CD4-positive, alpha-beta memory T cell (primary cell): Measurements from ENCODE around the gene ABL1. TPM values are rescaled to one million over a fixed set of nuclear protein-coding genes. Genes with fewer than 3 reads are reported as not detected.

Experiments
- CTCF ChIA-PET: fragments of 350-600 bp; sonication (Branson Sonifier 250); formaldehyde crosslinking; loops from one replicate; lab custom pipeline; 2021; ENCODE audit warnings: inconsistent platforms; ENCODE audit not compliant: partially characterized antibody; lab: Charles Lee
- POLR2A ChIA-PET: fragments of 350-600 bp; sonication (Branson Sonifier 250); formaldehyde crosslinking; loops from one replicate; lab custom pipeline; 2021; ENCODE audit not compliant: partially characterized antibody; lab: Charles Lee
- DNase-seq, 5 donors: peaks; one replicate each; pipeline versions ENCODE4 v3.0.0 to v3.0.0-alpha.2; 2020 to 2022; ENCODE audit warnings: mixed read lengths in 1 of 5
- H3K27ac ChIP-seq: one replicate; pipeline ENCODE4 v1.7.0; 2013; ENCODE audit warnings: low read depth, low read length
- H3K27me3 ChIP-seq: 2 replicates; pipeline ENCODE4 v1.7.0; 2013; ENCODE audit warnings: mild to moderate bottlenecking, low read length, moderate library complexity; ENCODE audit not compliant: insufficient read depth
- H3K36me3 ChIP-seq: 2 replicates; pipeline ENCODE4 v1.7.0; 2013; ENCODE audit warnings: mild to moderate bottlenecking, low read length, moderate library complexity; ENCODE audit not compliant: insufficient read depth
- H3K4me1 ChIP-seq: 2 replicates; pipeline ENCODE4 v1.7.0; 2013; ENCODE audit warnings: mild to moderate bottlenecking, low read length, moderate library complexity; ENCODE audit not compliant: insufficient read depth
- H3K4me3 ChIP-seq, 2 donors: one replicate each; pipeline ENCODE4 v1.7.0; 2013; ENCODE audit warnings: low read length in 2 of 2, mild to moderate bottlenecking in 1 of 2
- H3K9me3 ChIP-seq, 2 donors: one replicate each; pipeline ENCODE4 v1.7.0; 2013; ENCODE audit warnings: low read length in 2 of 2, control low read depth in 1 of 2; ENCODE audit not compliant: control insufficient read depth in 1 of 2
- H3K27ac Mint-ChIP-seq, 7 donors: one replicate each; pipeline ENCODE4 v1.8.0; 2020 to 2021; ENCODE audit warnings: mixed read lengths in 7 of 7, mild to moderate bottlenecking in 6 of 7, inconsistent platforms in 3 of 7, moderate library complexity in 3 of 7
- H3K27me3 Mint-ChIP-seq, 2 donors: one replicate each; pipeline ENCODE4 v1.8.0; 2020 to 2021; ENCODE audit warnings: mixed read lengths in 2 of 2
- H3K36me3 Mint-ChIP-seq, 2 donors: one replicate each; pipeline ENCODE4 v1.8.0; 2020 to 2021; ENCODE audit warnings: mixed read lengths in 2 of 2, inconsistent platforms in 1 of 2, mild to moderate bottlenecking in 1 of 2
- H3K4me1 Mint-ChIP-seq, 4 donors: one replicate each; pipeline ENCODE4 v1.8.0; 2020 to 2021; ENCODE audit warnings: mixed read lengths in 4 of 4, mild to moderate bottlenecking in 1 of 4
- H3K4me3 Mint-ChIP-seq, 8 donors: one replicate each; pipeline ENCODE4 v1.8.0; 2020 to 2021; ENCODE audit warnings: mixed read lengths in 8 of 8, mild to moderate bottlenecking in 7 of 8, moderate library complexity in 6 of 8, inconsistent platforms in 3 of 8
- H3K9me3 Mint-ChIP-seq, 8 donors: one replicate each; pipeline ENCODE4 v1.8.0; 2020 to 2021; ENCODE audit warnings: mixed read lengths in 8 of 8, mild to moderate bottlenecking in 5 of 8, inconsistent platforms in 3 of 8, moderate library complexity in 1 of 8
- intact Hi-C: fragments of 100-400 bp; cut with micrococcal nuclease; formaldehyde crosslinking; loops from one replicate; pipeline ENCODE4 v1.15.1; 2023
- polyA plus RNA-seq, 2 donors: library from polyadenylated mRNA; unstranded; fragments of 300-500 nt; fragmentation: Illumina TruSeq; gene quantifications; one replicate each; pipeline ENCODE4 v1.2.3, GENCODE V29; 2021
- total RNA-seq, 2 experiments: library from RNA; stranded (reverse); gene quantifications; one replicate each; pipeline ENCODE4 v1.2.3, GENCODE V29; 2021

Gene ABL1
- total and polyA plus RNA-seq, 4 experiments from 2014 or later, result 3.2 to 34.4 (median 23.0) TPM

DNA sequence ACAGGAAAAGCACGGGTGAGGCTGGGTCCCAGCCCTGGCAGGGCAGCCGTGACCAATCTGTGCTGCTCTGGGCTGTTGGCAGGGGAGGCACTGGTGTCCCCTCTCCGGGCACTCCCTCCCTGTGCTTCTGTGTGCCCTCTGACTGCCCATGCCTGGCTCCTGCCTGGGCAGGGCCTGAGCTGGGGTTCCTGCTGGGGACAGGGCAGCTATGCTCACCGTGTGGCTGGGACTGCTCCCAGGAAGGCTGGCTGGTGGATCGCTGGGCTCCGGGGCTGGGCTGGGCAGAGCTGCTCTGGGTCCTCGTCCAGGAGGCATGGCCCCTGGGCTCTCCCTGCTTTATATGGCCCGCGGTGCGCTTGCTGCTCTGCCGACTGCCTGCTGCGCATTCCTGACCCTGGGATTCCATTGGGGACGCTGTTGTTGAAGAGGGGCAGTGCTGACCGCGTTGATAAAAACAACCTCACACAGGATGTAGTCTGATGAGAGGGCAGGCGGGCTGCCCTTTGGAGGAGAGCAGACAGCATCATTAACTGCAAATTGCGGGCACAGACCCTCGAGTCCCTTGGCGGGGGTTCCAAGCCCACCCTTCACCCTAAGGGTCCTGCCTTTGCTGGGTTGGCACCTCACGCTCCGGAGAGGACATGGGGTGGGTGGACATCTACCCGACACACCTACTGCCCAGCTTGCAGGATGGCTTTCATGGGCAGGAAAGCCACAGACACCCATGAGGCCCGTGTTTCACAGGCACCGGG, 60.6 kb downstream of the ABL1 start:
- Histone ChIP-seq H3K27me3 (no peaks in the 10 kb centered on the region), H3K36me3 (no peaks in the 10 kb centered on the region), H3K9me3 (no peaks in the 10 kb centered on the region), H3K4me1 (no peaks in the 10 kb centered on the region), H3K4me3 (no peak overlapping the region), H3K27ac (no peak overlapping the region)
- Mint-ChIP-seq H3K4me3 (no peak overlapping the region), H3K27me3 (no peaks in the 10 kb centered on the region), H3K4me1 (no peaks in the 10 kb centered on the region), H3K36me3 (peaks cover 0 to 3% of the 10 kb centered on the region in 2 donors), H3K27ac (no peak overlapping the region), H3K9me3 (no peaks in the 10 kb centered on the region)
- no peak for DNase-seq
- ChIA-PET POLR2A (no interaction called here), CTCF (no interaction called here)
- intact Hi-C loops, result no loop called here

DNA sequence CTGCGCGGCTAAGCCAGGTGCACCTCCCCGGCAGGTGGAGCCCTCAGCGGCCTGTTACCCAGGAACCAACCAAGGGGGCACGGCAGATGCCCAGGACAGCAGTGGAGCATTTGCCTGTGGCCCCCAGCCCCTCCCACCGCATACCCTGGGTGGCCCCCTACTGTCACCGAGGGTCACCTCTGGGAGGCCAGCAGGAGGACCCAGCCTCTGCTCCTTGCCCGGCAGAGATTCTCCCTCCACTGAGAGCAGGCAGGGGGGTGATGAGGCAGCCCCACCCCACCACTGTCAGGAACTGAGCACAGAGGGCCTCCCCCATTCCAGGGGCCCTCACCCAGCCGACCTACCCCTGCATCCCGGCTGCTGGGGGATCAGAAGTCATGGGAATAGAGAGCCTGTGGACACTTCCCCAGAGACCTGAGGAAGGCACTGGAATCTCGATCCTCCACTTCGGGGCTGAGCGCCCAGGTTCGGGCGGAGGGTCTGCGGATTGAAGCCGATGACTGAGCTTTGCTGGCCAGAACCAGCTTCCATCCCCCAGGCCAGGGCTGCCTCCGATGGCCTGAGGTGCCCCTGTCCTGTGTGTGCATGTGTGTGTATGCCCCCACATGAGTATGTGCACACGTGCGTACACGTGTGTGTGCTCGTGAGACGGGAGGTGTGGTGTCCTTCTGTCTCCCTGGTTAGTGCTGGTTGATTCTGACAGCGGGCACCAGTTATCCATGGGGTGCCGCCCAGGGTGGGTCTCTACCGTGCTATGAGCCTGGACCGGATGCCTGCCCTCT, 61.4 kb downstream of the ABL1 start, which contains the start of gene QRFP:
TSS of gene QRFP (minus strand) at position 580 of the 782 bp plus-strand sequence. CDS start 2,974 bp downstream, outside the sequence.
- no peak for DNase-seq
- Mint-ChIP-seq H3K36me3 (no peaks in the 10 kb centered on the region), H3K4me3 (no peak within 1 kb of the TSS), H3K9me3 (no peaks in the 10 kb centered on the region), H3K27ac (no peak within 1 kb of the TSS), H3K4me1 (no peaks in the 10 kb centered on the region), H3K27me3 (no peaks in the 10 kb centered on the region)
- intact Hi-C loops, result no loop called here
- H3K27me3 ChIP-seq, result no peaks in the 10 kb centered on the region
- no peaks in the 10 kb centered on the region for H3K36me3 ChIP-seq
- POLR2A ChIA-PET, result no interaction called here
- no peaks in the 10 kb centered on the region for H3K9me3 ChIP-seq
- no peak within 1 kb of the TSS for H3K4me3 ChIP-seq
- CTCF ChIA-PET, result no interaction called here
- H3K27ac ChIP-seq, result no peak within 1 kb of the TSS
- H3K4me1 ChIP-seq, result no peaks in the 10 kb centered on the region

DNA sequence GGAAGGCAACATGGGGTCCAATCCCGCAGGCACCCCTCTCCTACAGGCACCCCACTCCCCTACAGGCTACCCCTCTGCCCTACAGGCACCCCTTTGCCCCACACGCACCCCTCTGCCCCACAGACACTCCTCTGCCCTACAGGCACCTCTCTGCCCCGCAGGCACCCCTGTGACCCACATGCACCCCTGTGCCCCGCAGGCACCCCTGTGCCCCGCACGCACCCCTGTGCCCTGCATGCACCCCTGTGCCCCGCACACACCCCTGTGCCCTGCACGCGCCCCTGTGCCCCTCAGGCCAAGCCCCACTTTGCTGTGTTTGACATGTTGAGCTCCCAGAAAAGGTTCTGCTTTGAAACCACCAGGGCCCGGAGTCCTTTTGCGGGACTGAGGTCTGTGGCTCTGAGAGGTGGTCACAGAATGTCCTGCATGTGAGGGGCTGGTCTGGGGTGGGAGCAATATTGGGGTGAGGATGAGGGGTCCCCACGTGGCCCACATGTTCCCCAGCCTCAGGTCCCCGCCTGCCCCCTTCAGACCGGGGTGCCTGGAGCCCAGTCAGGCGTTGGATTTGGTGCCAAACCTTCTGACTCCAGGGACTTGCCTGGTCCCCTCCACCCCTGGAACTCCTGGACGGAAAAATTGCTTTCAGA, 62.2 kb downstream of the ABL1 start:
- Histone ChIP-seq H3K4me3 (no peak overlapping the region), H3K36me3 (no peaks in the 10 kb centered on the region), H3K27me3 (no peaks in the 10 kb centered on the region), H3K4me1 (no peaks in the 10 kb centered on the region), H3K27ac (no peak overlapping the region), H3K9me3 (no peaks in the 10 kb centered on the region)
- Mint-ChIP-seq H3K27me3 (no peaks in the 10 kb centered on the region), H3K4me3 (no peak overlapping the region), H3K4me1 (no peaks in the 10 kb centered on the region), H3K27ac (no peak overlapping the region), H3K36me3 (no peaks in the 10 kb centered on the region), H3K9me3 (no peaks in the 10 kb centered on the region)
- POLR2A ChIA-PET, result no interaction called here
- DNase-seq, result peak in 1 of 5 donors; percentile 35
- intact Hi-C loops, result no loop called here
- CTCF ChIA-PET, result no interaction called here

DNA sequence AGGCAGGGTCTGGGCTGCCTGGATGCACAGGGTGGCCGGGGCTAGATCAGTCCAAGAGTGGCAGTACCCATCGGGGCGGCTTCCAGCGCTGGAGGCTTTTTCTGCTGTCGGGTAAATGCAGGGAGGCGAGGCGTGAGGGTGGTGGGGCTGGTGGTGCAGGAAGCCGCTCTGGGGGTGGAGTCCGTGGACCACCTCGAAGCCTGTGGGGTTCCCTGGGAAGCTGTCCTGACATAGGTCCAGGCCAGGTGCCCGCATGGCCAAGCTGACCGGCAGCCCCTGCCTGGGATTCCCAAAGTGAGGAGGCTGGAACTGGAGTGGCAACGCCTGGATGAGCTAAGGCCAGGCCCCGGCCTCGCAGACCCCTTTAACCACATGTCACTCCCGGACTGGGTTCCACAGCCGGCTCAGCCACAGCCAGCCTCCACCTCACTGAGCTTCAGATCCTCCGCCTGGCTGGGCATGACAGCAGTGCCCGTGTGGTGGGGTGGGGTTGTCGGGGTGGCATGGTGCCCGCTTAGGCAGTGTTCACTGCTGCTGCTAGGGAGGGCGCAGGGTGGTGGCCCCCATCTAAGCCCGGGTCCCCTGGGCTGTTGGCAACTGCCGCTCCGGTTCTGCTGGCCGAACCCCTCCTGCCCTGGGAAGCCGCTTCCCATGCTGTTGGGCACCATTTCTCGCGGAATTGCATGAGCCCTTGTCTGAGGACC, 62.9 kb downstream of the ABL1 start:
- no peaks in the 10 kb centered on the region for H3K27me3 Mint-ChIP-seq
- no peaks in the 10 kb centered on the region for H3K4me1 Mint-ChIP-seq
- H3K4me3 ChIP-seq, result no peak overlapping the region

DNA sequence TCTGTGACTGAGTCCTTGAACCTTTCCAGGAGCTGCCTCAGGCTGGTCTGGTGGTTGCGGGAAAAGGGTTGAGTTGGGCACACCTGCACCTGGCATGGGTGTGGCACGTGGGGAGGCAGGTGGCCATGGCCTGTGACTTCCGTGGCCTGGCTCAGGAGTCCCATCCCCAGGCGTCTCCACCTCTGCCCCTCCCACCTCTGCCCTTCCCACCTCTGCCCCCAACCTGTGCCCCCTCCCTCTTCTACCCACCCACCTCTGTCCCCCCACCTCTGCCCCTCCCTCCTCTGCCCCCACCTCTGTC, 63.4 kb downstream of the ABL1 start:
- Mint-ChIP-seq H3K4me1 (no peaks in the 10 kb centered on the region), H3K27ac (no peak overlapping the region), H3K9me3 (no peaks in the 10 kb centered on the region), H3K36me3 (no peaks in the 10 kb centered on the region), H3K27me3 (peaks cover 0 to under 1% of the 10 kb centered on the region in 2 donors), H3K4me3 (no peak overlapping the region)
- no peaks in the 10 kb centered on the region for H3K36me3 ChIP-seq
- no peak overlapping the region for H3K4me3 ChIP-seq
- no peaks in the 10 kb centered on the region for H3K27me3 ChIP-seq
- no peak overlapping the region for H3K27ac ChIP-seq
- no peaks in the 10 kb centered on the region for H3K4me1 ChIP-seq
- CTCF ChIA-PET, result no interaction called here
- intact Hi-C loops, result no loop called here
- no peaks in the 10 kb centered on the region for H3K9me3 ChIP-seq
- POLR2A ChIA-PET, result no interaction called here
- no peak for DNase-seq

More for the DNA sequence above, 62.9 kb downstream of the ABL1 start:
- Mint-ChIP-seq H3K36me3 (no peaks in the 10 kb centered on the region), H3K4me3 (no peak overlapping the region), H3K27ac (no peak overlapping the region), H3K9me3 (no peaks in the 10 kb centered on the region)
- intact Hi-C loops, result no loop called here
- Histone ChIP-seq H3K36me3 (no peaks in the 10 kb centered on the region), H3K27ac (no peak overlapping the region), H3K4me1 (no peaks in the 10 kb centered on the region), H3K27me3 (no peaks in the 10 kb centered on the region), H3K9me3 (no peaks in the 10 kb centered on the region)
- DNase-seq, result peak in 1 of 5 donors; percentile 7
- ChIA-PET CTCF (no interaction called here), POLR2A (no interaction called here)

GRCh38 chr9:130899051-130899748, 64.1 kb downstream of the ABL1 start:
- Mint-ChIP-seq H3K27ac (no peak overlapping the region), H3K27me3 (peaks cover 0 to 2% of the 10 kb centered on the region in 2 donors), H3K9me3 (no peaks in the 10 kb centered on the region), H3K36me3 (no peaks in the 10 kb centered on the region), H3K4me1 (no peaks in the 10 kb centered on the region), H3K4me3 (no peak overlapping the region)
- Histone ChIP-seq H3K4me3 (no peak overlapping the region), H3K4me1 (no peaks in the 10 kb centered on the region), H3K27me3 (no peaks in the 10 kb centered on the region), H3K27ac (no peak overlapping the region), H3K36me3 (no peaks in the 10 kb centered on the region), H3K9me3 (no peaks in the 10 kb centered on the region)
- POLR2A ChIA-PET, result no interaction called here
- CTCF ChIA-PET, result no interaction called here
- peak in 1 of 5 donors; percentile 14 for DNase-seq
- intact Hi-C loops, result no loop called here
